DMS114 treated with DMSO at 0.1 percent for 48 hours (cell line): ENCODE data around the gene MCF2L2.

Experiments used
- DNase-seq: peaks from one replicate; lab custom pipeline; 2025; ENCODE audit not compliant: unreplicated experiment; lab: John Stamatoyannopoulos, UW

The MCF2L2 gene

DNA sequence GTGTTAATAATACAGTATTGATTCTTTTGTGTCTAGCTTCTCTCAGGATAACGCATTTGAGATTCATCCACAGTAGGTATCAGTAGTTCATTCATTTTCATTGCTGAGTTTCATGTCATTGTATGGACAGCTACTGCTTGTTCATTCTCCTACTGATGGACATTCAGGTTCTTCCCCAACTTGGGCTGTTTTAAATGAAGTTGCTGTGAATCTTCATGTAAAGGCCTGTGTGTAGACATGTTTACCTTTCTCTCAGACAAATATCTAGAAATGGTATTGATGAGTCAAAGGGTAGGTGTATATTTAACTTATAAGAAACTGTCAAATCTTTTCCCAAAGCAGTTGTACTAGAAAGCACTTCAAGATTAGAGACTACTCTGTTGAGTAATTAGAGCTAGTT lies 26.7 kb downstream of the MCF2L2 start:
- no peak for DNase-seq

DNA sequence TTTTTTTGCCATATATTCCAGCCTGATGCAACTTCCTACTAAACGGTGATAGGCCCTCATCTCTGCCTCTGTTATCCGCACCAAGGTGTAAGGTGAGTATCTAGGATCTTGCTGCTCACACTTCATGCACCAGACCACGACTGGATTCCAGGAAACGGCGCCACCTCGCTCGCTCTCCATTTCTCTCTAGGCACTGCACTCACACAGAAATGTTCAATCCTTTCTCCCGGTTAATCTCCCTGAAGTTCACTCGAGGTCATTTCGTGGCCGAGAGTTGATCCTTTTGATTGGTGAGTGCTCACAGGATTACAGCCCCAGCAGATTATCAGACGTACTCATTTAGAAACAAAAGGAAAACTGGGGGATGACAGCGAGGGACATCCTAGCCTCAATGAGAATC lies 28.1 kb downstream of the MCF2L2 start:
- no peak for DNase-seq

DNA sequence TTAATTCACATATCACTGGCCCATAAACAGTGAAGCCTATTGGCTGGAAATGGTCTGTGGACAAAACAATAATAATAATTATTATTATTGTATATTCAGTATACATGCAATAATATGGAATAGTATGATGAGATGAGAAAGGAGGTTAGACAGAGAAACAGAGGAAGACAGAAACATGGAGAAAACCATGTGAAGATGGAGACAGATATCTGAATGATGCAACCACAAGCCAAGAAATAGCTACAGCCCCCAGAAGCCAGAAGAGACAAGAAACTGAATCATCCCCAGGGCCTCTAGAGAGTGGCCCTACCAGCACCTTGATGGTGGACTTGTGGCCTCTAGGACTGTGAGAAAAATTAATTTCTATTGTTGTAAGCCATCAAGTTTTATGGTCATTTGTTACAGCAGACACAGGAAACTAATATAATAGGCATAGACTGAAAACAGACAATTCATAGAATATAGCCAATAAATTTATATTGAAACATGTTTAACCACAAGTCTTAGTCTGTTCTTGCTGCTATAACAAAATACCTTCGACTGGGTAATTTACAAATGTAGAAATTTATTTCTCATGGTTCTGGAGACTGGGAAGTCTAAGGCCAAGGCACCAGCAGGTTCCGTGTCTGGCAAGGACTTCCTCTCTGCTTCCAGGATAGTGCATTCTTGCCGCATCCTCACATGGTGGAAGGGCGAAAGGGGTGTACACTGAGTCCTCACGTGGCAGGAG lies 31.6 kb downstream of the MCF2L2 start:
- DNase-seq: no peak

DNA sequence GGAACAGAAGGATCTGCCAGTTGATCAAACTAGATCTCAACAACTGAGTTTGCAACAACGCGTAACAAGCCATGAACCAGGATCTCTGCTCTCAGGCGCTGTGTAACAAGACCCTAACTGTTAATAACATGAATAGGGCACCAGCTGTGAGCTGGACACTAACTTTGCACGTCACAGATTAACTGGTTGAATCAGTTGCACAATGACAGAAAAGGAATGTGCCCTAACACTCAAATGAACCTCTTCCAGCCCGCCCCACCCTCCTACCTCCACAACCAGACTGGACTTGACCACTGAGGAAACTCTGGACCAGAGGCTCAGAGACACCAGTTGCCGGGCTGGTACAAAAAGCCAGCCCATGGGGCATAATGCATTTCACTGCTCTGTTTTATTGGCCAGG lies 34.3 kb downstream of the MCF2L2 start:
- no peak for DNase-seq

DNA sequence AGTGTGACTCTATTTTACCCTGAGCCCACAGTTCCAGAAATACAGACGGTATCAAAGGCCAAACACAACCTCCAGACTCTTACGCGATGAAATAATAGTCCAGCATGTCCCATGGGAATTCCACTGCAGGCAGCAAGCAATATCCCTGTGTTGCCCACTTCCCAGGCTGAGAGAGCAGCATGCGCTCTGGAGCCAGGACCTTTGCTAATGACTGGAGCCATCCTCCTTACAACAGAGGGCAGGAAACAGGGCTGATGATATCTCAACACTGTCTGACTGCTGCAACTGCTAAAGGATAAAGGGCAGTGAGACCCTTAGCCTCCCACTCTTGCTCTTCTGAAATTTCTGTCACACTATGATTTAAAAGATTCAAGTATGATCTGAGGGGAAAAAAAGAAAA lies 34.8 kb downstream of the MCF2L2 start:
- DNase-seq: no peak

DNA sequence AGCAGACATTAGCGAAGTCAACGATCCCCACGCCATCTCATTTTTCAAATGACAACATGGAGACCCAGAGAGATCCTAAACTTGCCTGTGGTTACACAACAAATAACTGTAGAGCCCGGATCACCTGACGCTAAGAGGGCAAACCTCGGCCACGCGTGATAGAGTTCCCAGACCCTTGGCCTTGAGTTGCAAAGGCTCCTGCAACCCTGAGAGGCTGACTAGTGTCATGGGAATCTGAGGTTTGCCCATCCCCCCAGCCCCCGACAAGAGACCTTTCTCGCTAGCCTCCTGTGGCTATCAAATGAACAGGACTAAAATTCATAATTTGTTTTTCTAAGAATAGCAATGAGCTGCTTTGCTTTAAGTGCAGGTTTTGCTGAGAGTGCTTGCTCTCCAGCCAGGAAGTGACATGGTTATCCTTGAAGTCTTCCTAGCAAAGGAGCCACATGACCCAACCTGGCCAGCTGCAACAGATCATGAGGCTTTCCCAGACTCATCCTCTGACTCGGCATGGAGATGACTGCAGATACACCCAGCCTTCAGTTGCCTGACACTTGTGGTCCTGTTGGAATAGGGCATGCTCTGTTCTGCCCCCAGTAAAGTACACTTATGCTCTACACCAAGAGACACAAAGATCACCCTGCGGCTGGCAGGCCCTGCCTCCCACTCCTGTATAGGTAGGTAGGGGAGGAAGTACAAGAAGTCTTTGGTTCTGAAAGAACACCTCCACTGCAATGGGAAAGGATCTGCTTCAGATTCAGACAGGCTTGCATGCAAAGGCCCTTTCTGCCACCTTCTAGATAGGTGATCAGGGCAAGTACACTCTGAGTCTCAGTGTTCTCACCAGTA lies 36.0 kb downstream of the MCF2L2 start:
- no peak for DNase-seq

DNA sequence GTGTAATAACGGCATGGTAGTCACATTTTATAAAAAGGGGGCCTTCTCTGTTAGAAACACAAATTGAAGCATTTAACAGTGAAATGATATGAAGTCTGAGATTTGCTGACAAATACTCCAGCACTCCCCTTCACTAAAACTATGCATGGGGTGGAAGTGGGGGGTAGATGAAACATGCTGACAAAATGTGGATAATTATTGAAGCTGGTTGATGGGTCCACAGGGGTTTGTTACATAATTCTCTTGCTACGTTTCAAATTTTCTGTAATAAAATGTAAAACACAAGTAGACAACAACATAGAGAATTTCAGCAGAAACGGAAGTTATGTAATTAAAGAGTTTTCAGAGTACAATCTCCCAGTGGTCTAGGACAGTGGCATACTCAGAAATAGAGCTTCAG lies 37.0 kb downstream of the MCF2L2 start:
- DNase-seq: no peak

DNA sequence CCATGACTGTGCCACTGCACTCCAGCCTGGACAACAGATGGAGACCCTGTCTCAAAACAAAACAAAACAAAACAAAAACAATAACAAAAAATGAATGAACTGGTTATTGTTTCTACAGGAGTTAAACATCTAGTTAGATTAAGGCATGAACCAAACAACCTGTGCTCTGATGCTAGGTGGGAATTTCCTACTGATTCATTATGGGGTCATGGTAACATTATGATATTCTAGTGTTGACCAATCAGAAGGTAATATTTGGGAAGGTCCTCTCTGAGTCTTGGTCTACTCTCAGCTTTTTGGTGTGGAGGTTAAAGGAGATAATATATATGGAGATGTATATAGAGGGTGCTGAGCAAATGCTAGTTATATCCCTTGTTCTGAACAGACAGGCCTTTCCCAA lies 37.6 kb downstream of the MCF2L2 start:
- no peak for DNase-seq

DNA sequence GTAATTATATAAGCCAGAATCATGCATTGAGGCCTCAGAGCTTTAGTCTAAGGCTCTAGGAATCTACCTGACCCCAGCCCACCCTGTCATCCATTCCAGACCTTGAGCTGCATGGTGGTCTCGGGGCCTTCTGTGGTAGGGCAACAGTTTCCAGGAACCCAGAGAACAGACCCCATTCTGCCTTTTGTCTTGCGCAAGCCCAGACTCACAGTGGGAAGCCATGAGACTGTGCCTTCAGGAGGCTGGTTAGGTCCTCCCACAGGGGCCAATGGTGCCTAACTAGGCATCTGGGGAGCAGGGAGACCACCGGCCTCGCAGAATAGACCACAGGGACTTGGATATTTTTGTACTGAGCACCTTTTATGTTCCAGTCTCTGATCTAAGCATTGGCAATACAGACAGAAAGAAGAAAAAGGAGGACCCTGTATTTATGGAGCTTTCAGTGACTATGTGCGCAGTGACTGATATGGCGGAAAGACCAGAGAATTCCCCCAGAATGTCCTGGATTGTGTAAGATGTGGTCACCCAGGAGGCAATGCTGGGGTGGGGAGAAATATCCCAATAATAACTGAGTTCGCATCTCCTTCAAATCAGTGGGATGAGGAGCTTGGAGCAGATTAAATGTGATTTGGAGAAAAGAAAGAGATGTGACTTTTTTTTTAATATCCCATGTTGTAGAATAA lies 40.1 kb downstream of the MCF2L2 start:
- DNase-seq: no peak

DNA sequence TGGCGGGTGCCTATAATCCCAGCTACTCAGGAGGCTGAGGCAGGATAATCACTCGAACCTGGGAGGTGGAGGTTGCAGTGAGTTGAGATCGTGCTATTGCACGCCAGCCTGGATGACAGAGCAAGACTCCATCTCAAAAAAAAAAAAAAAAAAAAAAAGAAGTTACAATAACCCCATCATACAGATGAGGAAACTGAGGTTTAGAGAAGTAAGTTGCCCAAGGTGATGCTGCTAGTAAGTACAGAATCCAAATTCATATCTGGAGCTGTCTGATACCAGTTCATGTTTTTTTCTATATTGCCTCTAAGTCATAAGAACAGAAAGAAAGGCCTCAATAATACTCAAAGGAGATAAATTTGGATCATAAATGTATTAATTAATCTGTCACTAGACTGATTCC lies 40.6 kb downstream of the MCF2L2 start:
- DNase-seq: no peak

DNA sequence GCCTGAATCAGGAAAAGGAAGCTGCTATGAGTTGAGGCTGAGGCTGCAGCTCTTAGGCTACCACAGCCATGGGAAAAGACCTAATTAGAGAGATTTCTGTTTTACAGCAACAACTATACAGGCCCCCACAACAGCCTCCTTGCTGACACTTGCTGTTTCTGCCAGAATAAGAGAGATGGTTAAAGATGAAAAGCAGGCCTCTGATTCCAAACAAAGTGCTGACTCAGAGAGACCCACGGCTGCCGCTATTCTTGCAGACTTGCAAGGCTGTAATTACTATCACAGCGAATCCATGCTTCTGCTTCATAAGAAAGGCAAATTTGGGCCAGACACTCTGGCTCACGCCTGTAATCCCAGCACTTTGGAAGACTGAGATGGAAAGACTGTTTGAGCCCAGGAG lies 41.8 kb downstream of the MCF2L2 start:
- DNase-seq: no peak

DNA sequence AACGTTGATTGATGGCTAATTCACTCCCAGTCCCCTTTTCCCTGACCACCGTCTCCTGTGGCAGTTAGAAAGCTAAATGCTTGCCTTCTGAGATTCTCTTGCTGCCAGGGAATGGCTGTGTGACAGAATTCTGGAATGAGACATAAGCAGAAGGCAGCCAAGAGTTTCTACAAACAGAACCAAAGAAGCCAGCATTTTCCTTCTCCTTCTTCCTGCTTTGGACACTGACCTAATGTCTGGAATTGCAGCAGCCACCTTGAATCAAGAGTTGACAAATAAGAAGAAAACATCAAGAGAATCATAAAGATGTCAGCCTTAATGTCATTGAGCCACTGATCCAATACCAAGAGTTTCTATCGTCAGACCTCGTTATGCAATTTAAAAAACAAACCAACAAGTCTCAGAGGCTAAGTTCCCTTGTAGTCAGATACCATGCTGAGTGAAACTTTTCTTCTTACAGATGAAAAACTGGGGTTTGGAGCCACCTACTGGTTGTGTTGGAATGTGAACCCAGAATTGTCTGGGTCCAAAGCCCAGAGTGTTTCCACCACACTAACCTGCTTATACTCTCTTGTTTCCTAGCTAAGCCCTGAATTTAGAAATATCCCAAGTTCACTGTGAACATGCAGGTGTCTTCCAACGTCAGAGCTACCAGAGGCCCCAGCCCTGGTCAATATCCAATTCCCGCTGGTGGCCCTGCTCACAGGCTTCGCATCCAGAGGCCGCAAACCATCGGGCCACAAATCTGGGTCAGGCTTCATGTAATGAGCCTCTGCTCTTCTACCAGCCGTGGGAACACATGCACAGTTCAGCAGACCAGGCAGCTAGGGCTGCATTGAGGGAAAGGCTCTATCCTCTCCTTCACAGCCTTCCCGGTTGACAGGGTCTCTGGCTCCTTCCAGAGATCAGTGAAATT lies 42.5 kb downstream of the MCF2L2 start:
- DNase-seq: peak; percentile 62

DNA sequence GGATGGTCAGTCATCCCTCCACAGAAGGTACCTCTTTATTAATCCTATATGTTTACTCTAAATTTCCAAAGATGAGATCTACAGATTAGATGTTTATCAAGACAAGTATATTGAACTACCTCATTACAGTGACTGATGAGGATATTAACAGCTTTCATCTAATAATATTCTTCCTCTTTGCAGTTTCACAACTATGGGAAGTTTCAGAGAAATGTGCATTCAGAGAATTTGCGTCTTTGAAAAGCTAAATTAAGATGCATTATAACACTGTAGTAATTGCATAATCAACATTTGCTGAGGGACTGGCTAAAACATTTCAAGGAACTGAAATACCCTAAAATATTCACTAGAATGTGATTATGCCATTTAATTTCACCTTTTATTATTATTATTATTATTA lies 46.7 kb downstream of the MCF2L2 start:
- DNase-seq: no peak

DNA sequence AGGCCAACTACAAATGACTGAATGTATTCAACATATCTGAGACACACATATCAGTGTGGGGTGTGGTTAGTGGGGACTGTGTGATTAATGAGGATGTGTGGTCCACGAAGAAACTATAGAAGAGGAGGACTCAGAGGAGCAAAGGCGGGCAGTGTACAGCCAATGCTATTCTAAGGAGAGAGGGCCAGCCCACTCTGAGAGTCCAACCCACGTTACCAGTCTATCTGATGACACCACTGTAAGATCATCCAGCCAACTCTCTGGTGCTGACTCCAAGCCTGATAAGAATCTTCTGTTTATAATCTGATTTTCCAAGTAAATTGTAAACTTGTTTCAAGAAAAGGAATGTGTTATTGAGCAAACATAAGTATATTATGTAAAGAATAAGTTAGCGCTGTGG lies 47.2 kb downstream of the MCF2L2 start:
- no peak for DNase-seq

DNA sequence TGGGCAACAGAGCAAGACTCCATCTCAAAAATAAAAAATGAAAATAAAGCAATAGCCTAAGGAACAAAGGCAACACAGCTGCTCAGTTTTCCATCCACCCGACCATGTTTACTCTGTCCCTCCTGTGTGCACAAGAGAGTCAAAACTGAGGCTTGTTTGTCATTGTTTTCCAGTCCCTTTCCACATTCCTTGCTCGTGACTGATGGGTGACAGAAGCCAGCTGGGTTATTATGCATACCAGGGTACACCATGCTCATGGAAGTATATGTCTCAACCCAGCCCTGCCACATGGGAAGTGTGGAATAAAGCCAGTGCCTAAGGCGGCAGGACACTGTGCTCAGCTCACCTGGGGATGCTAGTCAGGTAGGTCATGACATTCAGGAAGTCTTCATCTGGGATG lies 49.5 kb downstream of the MCF2L2 start:
- DNase-seq: no peak

DNA sequence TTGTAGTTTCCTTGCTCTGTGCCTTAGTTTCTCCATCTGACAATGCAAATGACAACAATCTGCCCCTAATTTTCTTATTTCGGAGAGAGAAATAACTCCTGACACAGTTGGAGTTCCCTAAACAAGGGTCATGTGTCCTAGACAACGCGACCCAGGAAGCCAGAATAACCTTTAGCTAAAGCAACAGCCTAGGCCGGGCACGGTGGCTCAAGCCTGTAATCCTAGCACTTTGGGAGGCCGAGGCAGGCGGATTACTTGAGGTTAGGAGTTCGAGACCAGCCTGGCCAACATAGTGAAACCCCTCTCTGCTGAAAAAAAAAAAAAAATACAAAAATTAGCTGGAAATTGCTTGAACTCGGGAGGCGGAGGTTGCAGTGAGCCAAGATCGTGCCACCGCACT lies 49.9 kb downstream of the MCF2L2 start:
- no peak for DNase-seq

DNA sequence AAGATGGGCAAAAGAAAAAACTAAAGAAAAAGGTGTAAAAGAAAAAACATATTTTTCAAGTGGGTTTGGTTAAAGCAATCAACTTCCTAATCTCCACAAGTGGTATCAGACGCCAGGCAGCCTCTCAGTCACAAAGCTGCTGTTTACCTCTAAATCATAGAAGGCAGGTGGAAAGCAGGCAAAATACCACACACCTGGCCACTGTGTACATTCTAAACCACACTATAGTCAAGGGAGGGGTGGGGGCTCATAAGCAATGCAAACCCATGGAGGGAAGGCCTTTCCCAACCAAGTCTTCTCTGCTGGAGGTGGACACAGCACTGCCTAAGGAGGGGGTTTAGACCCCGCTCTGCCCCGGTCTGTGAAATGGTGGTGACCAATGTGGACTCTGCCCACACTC lies 50.4 kb downstream of the MCF2L2 start:
- DNase-seq: no peak

DNA sequence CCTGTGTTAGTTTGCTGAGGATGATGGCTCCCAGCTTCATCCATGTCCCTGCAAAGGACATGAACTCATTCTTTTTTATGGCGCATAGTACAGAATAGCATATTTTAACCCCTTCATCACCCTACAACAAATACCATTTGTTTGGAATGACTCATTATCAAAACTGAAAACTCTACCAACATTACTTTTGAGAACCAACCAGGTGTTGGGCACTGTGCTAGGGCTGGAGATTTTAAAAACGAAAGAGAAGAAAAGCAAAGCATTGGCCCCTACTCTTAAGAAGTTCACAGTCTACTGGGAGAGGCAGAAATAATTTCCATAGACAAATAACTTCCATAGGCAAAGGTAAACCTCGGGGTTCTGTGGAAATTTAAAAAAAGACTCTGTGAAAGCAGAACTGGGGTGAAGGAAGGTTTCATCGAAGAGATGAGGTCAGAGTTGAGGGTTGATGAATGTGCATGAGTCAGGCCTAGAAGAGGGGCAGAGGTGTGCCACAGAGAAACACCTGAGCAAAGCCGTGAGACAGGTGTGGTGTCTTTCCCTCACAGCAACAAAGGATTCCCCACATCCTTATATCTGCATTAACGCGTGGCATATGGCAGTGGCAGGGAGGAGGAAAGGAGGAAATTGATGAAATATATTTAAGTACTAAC lies 51.0 kb downstream of the MCF2L2 start:
- no peak for DNase-seq

DNA sequence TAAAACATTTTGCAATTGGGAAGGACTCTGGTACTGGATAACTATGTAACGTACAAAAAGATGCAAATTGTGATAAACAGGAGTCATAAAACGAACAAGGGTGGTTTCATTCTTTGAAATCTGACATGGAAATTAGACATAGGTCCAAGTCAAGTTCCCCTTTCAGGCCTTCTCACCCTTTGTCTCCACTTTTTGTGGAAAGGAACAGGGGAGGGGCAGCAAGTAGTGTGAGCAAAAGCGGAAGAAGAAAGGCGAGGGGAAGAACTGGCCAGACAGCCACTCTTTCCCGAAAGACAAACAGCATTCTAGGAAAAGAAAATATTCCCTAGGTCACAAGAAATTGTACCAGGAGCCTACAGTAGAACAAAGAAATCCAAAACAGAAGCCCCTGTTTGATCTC lies 52.6 kb downstream of the MCF2L2 start:
- no peak for DNase-seq

DNA sequence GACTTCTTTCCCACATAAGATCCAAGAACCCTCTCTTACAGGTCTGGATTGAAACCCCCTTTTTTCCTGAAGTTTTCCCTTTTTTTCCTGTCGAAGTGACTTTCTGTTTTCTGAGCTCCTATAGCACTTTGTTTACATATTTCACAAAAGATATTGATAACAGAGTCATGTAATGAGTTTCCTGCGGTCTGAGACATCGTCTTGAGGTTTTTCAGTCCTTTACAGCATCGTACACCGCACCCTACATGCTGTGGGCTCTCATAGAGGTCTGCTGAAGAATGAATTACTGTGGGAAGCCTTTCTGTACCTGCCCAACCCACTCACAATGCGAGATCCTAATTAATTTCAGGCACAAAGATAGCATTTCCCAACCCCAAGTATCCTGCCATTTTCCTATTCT lies 53.1 kb downstream of the MCF2L2 start:
- DNase-seq: no peak

DNA sequence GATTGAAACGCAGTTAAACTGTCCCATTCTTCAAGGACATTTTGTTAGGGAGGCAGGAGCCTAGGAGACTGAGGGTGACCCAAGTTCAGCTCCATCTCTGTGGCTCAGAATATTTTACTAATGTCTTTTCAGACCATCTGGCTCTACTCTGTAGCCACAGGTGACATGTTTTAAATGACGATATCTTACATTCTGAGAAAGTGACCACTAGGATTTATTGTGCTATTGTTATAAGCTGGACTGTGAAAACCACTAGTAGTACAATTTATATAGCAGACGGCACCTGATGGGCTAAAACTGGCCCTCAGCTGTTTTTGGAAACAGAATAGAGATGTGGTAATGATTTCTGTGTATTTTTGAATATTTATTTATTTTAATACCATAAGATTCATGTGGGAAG lies 55.5 kb downstream of the MCF2L2 start:
- no peak for DNase-seq
